Pancreas (tissue), 10 donors: ENCODE data around the gene GRIK3. TPM values are rescaled to one million over a fixed set of nuclear protein-coding genes. Genes with fewer than 3 reads are reported as not detected.
A peak's percentile ranks its signal among the peaks of the same experiment; 100 is the strongest.

Source experiments
- ATAC-seq, 4 donors: fragments of 200-7000 bp; cut with Tn5 transposase; one replicate each; pipeline versions ENCODE4 v1.8.0 to v1.9.1; 2020; ENCODE audit warnings: mild to moderate bottlenecking in 4 of 4, moderate library complexity in 4 of 4
- DNase-seq, 6 donors: peaks; one replicate each; pipeline ENCODE4 v3.0.0-alpha.2; 2020
- FAIRE-seq: peaks from 2 replicates; lab custom pipeline; 2012; peaks lifted over from hg19 to GRCh38; lab: Jason Lieb, UNC
- H3K27ac ChIP-seq, 4 donors: fragments of 200-600 bp; sonication (generic); 1 replicate in 3 of 4; 2 replicates in 1 of 4; pipeline versions ENCODE4 v1.5.0 to v1.8.0; 2020
- H3K27me3 ChIP-seq, 4 donors: fragments of 200-600 bp; one replicate each; pipeline ENCODE4 v1.8.0; 2021
- H3K36me3 ChIP-seq, 3 donors: fragments of 200-600 bp; sonication (generic) in 1 of 3; one replicate each; pipeline versions ENCODE4 v1.5.0 to v1.8.0; 2020 to 2021
- H3K4me1 ChIP-seq, 3 donors: fragments of 200-600 bp; one replicate each; pipeline ENCODE4 v1.8.0; 2021
- H3K4me3 ChIP-seq, 4 donors: fragments of 200-600 bp; sonication (generic) in 2 of 4; one replicate each; pipeline versions ENCODE4 v1.5.0 to v1.8.0; 2020 to 2021
- H3K9me3 ChIP-seq, 4 donors: fragments of 200-600 bp; one replicate each; pipeline ENCODE4 v1.8.0; 2021
- WGBS, 2 donors: extraction: QIAGEN DNeasy Blood & Tissue Kit; methylation state at CpG; one replicate each; pipeline ENCODE4 v1.1.7; 2013; 5-methylcytosine and 5-hydroxymethylcytosine counted together
- intact Hi-C, 3 donors: fragments of 100-400 bp; cut with DNase I; formaldehyde crosslinking; loops; one replicate each; pipeline versions ENCODE4 v1.11.1 to v1.14.2; 2022
- polyA plus RNA-seq, 2 donors: library from polyadenylated mRNA; stranded (reverse); fragments of 200-250 nt; gene quantifications; one replicate each; pipeline ENCODE4 v1.2.3, GENCODE V29; 2013
- total RNA-seq, 6 donors: library from RNA; stranded (reverse); fragmentation: NEBNext Ultra II Directional in 4 of 6; extraction: Animal tissue kit (Norgen Biotek cat#: 25700) in 4 of 6; gene quantifications; one replicate each; pipeline versions ENCODE4 v1.2.1 to v1.2.4, GENCODE V29; 2021 to 2023
- TF ChIP-seq, protein P1 (sequence below), 4 donors: fragments of 200-600 bp; sonication (generic) in 3 of 4; IDR thresholded peaks; one replicate each; pipeline versions ENCODE4 v1.5.0 to v1.8.0; 2021; ENCODE audit warnings: antibody characterized with exemption in 4 of 4
- donor health status: healthy with polysubstance abuse.
- donor health status: DM: no; HTN: no; CAD: no; lungs with moderate emphysema.
- donor health status: DM: no; HTN: no; CAD: no.
- donor health status: control.
- donor health status: control.
- donor health status: Bipolar disorder and iron deficiency.
- donor health status: DM: yes; HTN: yes; CAD: no.
- donor health status: DM: no; HTN: no; CAD: no.
- donor health status: DM: no; HTN: no; CAD: no.
- donor health status: DM: yes; HTN: yes; CAD: no.

Gene GRIK3
- total and polyA plus RNA-seq, 8 donors, result 0.08 to 0.47 (median 0.23) TPM

DNA sequence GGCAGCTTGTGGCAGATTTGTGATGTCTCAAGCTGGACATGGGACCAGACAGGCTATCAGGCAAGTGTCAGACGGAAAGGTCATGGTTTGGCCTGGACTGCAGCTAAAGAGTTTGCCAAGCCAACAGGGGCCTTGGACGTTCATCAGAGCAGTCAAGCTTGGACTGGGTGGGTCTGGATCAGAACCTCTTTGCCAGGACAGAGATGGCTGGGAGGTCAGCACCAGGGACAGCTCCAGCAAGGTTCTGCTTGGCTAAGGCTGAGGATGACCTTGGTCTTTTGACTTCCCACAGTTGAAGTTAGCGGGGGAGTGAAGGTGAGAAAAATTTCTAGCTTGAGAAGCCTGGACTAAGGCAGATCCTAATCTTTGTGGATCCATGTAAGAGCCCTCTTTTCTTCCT lies 68.1 kb downstream of the GRIK3 start:
- peak in 2 of 6 donors; percentile 13 to 22 for DNase-seq
- Histone ChIP-seq H3K36me3 (no peaks in the 10 kb centered on the region), H3K27ac (no peak overlapping the region), H3K9me3 (no peaks in the 10 kb centered on the region), H3K4me1 (no peaks in the 10 kb centered on the region), H3K27me3 (no peaks in the 10 kb centered on the region), H3K4me3 (no peak overlapping the region)
- FAIRE-seq, result no peak
- ATAC-seq, result peak in 1 of 4 donors; percentile 44
- intact Hi-C loops, result no loop called here
- 25 to 27% methylated on average over 3 of the region's 3 CpGs for WGBS, 2 donors
- TF ChIP-seq, protein P1, sequence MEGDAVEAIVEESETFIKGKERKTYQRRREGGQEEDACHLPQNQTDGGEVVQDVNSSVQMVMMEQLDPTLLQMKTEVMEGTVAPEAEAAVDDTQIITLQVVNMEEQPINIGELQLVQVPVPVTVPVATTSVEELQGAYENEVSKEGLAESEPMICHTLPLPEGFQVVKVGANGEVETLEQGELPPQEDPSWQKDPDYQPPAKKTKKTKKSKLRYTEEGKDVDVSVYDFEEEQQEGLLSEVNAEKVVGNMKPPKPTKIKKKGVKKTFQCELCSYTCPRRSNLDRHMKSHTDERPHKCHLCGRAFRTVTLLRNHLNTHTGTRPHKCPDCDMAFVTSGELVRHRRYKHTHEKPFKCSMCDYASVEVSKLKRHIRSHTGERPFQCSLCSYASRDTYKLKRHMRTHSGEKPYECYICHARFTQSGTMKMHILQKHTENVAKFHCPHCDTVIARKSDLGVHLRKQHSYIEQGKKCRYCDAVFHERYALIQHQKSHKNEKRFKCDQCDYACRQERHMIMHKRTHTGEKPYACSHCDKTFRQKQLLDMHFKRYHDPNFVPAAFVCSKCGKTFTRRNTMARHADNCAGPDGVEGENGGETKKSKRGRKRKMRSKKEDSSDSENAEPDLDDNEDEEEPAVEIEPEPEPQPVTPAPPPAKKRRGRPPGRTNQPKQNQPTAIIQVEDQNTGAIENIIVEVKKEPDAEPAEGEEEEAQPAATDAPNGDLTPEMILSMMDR (IDR thresholded peaks at IDR 0.05), result no peak

DNA sequence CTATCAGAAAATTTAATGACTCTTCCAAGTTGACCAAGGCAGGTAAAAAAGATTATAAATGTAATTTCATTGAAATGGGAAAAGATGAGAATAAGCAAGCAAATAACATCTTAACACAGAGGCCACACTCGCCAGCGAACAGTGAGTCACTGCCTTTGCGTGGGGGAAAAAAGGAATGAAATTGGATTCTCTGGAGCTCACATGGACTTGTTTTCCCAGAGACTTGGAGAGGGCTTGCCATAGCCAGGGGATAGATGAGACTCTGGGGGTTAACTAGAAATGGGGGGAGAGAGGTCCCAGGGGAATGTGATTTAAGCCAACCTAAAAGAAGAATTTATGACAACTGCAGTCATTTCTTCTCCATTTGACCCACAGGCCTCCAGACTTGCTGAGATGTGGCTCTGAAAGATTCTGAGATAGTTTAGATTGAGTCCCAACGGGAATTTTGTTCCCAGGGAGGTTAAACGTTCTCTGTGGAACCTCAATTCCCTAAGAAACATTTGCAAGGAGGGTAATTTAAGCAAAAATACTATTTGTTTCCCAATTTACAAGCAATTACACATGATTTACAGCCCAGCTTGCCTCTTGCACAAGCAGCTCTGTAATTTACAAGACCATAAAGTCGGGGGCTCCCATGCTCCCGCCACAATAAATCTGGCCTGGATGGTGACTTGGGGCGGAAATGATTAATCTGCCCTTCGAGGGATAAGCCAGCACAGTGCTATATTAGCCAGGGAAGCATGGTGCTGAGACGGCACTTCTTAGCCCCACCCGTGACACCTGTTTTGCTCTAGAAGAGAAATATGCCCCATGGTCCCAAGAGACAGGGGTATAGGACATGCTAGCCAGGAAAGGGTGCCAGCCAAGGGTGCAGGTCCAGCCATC lies 68.8 kb downstream of the GRIK3 start:
- Histone ChIP-seq H3K27me3 (no peaks in the 10 kb centered on the region), H3K27ac (no peak overlapping the region), H3K36me3 (no peaks in the 10 kb centered on the region), H3K4me3 (no peak overlapping the region), H3K9me3 (no peaks in the 10 kb centered on the region), H3K4me1 (no peaks in the 10 kb centered on the region)
- 61 to 72% methylated on average over 11 of the region's 11 CpGs for WGBS, 2 donors
- intact Hi-C loops, result no loop called here
- FAIRE-seq, result no peak
- DNase-seq, result no peak
- TF ChIP-seq, protein P1 (IDR thresholded peaks at IDR 0.05), result no peak
- no peak for ATAC-seq

DNA sequence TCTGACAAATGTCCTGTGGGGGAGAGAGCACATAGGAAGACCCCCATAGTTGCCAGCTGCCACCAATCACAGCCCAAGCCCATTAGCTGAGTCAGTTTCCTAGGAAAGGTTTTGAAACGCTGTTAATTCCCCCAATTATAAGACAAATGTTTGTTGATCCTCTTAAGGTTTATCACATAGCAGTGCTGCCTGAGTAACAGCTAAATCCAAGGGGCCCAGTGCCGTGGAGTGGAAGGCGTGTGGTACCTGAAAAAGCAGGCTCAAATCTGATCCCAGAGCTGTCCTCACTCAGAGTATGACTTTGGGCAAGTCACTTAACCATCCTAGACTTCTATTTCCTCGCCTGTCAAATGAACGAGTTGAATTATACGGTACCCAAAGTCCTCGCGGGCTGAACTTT lies 69.5 kb downstream of the GRIK3 start:
- no peaks in the 10 kb centered on the region for H3K9me3 ChIP-seq
- H3K36me3 ChIP-seq, result no peaks in the 10 kb centered on the region
- H3K27me3 ChIP-seq, result no peaks in the 10 kb centered on the region
- no peaks in the 10 kb centered on the region for H3K4me1 ChIP-seq
- FAIRE-seq, result no peak
- no peak overlapping the region for H3K27ac ChIP-seq
- ATAC-seq, result no peak
- DNase-seq, result no peak
- TF ChIP-seq, protein P1 (IDR thresholded peaks at IDR 0.05), result no peak
- intact Hi-C loops, result no loop called here
- WGBS, 2 donors, result 66 to 73% methylated on average over 8 of the region's 8 CpGs
- H3K4me3 ChIP-seq, result no peak overlapping the region

DNA sequence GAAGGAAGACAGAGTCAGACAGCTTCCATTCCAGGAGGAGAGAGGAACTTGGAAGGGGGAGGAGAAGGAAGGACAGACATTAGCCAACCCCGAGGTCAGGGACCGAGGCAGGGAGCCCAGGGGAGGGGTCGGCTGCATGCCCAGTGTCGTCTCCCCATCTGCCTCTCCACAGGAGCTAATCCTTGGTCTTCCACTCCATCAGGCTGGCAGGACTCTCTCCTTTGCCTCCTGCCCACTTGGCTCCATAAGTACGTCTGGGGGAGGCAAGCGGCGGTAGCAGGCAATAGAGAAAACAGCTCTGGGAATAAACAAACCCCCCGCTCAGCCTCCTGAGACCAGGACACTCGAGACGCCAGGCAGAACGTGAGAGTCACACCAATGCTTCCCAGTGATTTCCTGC lies 71.3 kb downstream of the GRIK3 start:
- Histone ChIP-seq H3K4me3 (no peak overlapping the region), H3K9me3 (no peaks in the 10 kb centered on the region), H3K4me1 (no peaks in the 10 kb centered on the region), H3K36me3 (no peaks in the 10 kb centered on the region), H3K27me3 (no peaks in the 10 kb centered on the region), H3K27ac (no peak overlapping the region)
- 31 to 39% methylated on average over 11 of the region's 11 CpGs for WGBS, 2 donors
- FAIRE-seq, result no peak
- no peak for DNase-seq
- ATAC-seq, result no peak
- intact Hi-C loops, result no loop called here
- TF ChIP-seq, protein P1 (IDR thresholded peaks at IDR 0.05), result no peak

DNA sequence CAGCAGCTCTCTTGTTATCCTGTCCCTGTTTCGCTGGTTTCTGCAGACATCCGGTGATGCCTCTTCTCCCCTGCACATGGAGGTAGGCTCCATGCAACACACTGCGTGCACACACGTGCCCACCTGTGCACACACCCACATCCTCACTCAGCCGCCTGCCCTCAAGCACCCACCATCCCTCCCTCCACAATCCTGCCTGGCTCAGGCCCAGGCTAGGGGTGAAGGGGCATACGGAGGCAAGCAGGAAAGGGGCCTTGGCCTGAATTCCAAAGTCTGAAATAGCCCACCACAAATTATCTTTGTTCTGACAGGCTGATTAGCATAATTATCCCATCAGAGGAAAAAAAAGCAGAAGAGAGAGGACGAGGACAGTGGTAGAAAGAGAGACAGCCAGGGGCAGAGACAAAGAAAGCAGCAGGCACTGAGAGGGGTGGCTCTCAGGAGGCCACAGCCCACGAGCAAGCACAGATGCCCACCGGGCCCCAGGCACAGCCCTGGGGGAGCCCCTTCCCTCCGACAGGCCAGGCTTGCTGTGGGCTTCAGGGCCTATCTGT lies 73.2 kb downstream of the GRIK3 start:
- H3K4me3 ChIP-seq, result no peak overlapping the region
- no peak for ATAC-seq
- H3K27ac ChIP-seq, result no peak overlapping the region
- no peak for DNase-seq
- TF ChIP-seq, protein P1 (IDR thresholded peaks at IDR 0.05), result no peak
- no peaks in the 10 kb centered on the region for H3K27me3 ChIP-seq
- H3K9me3 ChIP-seq, result no peaks in the 10 kb centered on the region
- no peaks in the 10 kb centered on the region for H3K4me1 ChIP-seq
- intact Hi-C loops, result no loop called here
- no peaks in the 10 kb centered on the region for H3K36me3 ChIP-seq
- FAIRE-seq, result no peak
- 44 to 48% methylated on average over 10 of the region's 10 CpGs for WGBS, 2 donors
